Measurements from ENCODE around the gene CDC42SE2. TPM values are rescaled to one million over a fixed set of nuclear protein-coding genes. Genes with fewer than 3 reads are reported as not detected.

The CDC42SE2 gene
- total and polyA plus RNA-seq, 2 of the 4 experiments (the other 2 are of a cell fraction), result 12.5 to 19.4 TPM

DNA sequence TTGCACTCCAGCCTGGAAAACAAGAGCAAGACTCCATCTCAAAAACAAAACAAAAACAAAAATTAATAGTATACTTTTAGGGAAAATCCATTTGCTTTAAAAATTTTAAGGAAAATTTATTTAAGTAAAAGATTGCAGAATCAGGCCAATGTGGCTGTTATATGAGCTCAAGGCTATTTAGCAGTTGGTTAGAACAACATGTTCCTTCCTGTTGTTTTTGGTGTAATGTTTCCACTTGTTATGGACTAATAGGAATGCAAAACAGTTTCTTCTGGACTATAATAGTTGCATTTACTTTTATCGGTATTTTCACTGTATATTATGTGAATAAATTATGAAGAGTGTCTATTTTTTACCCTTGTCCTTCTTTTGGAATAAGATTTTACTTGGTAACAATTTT is 3.0 kb upstream of the CDC42SE2 start:
- Histone ChIP-seq H2BK120ac (ENCODE audit: low read depth, low read length) (no peak overlapping the region), H3K27me3 (ENCODE audit: control insufficient read depth, insufficient read depth, low read length) (no peaks in the 10 kb centered on the region), H4K8ac (ENCODE audit: low read depth in 2 of 2, low read length in 2 of 2) (no peak overlapping the region), H3K79me1 (ENCODE audit: low read depth in 1 of 2, low read length in 2 of 2) (peaks cover 3 to 17% of the 10 kb centered on the region in 2 experiments; a peak in 2 of 4 replicates), H2AFZ (replicated peaks; ENCODE audit: low read length, poor library complexity) (no peak overlapping the region), H3K14ac (replicated peaks; ENCODE audit: low read depth, low read length) (no peak overlapping the region), H2AK5ac (ENCODE audit: low read depth, low read length) (no peak overlapping the region), H3K9ac (ENCODE audit: low read depth, low read length) (no peak overlapping the region), H2BK20ac (ENCODE audit: low read depth, low read length) (no peak overlapping the region), H3K18ac (ENCODE audit: low read depth, low read length) (no peak overlapping the region), H3K56ac (ENCODE audit: extremely low read depth, insufficient read depth, low read length) (no peak overlapping the region), H3K4me3 (ENCODE audit: insufficient read depth, low read depth, low read length) (no peak overlapping the region), H4K20me1 (ENCODE audit: insufficient read depth, low read length) (no peaks in the 10 kb centered on the region; the same call in 1 of the 2 replicates), H3K4ac (ENCODE audit: low read depth, low read length) (no peak overlapping the region), H2AK9ac (replicated peaks; ENCODE audit: low read depth, low read length, poor library complexity) (no peak overlapping the region), H3K9me3 (ENCODE audit: control insufficient read depth, insufficient read depth, low read length) (no peaks in the 10 kb centered on the region), H3K9me1 (ENCODE audit: insufficient read depth, low read length) (peaks cover 6% of the 10 kb centered on the region; the same call in 1 of the 2 replicates), H3K23ac (ENCODE audit: low read depth, low read length) (no peak overlapping the region), H3K36me3 (ENCODE audit: control insufficient read depth, insufficient read depth, low read length) (no peaks in the 10 kb centered on the region), H3K4me2 (ENCODE audit: low read depth, low read length) (no peak overlapping the region), H3K27ac (ENCODE audit: insufficient read depth, low read length) (no peak overlapping the region), H3K4me1 (ENCODE audit: control insufficient read depth, insufficient read depth, low read length) (peaks cover 13% of the 10 kb centered on the region), H4K91ac (ENCODE audit: insufficient read depth, low read depth, low read length) (no peak overlapping the region), H4K5ac (ENCODE audit: low read depth, low read length) (no peak overlapping the region), H2BK15ac (ENCODE audit: low read depth, low read length) (no peak overlapping the region), H2BK5ac (ENCODE audit: low read depth, low read length, poor library complexity, severe bottlenecking) (no peak overlapping the region)
- in situ Hi-C loops (cut with MboI; ENCODE audit: low sequenced_read_pairs), result no loop called here
- POLR2A ChIA-PET (ENCODE audit: unreplicated experiment), result no interaction called here
- intact Hi-C loops (cut with micrococcal nuclease), result no loop called here
- no peak for ATAC-seq (ENCODE audit: low read depth)
- dilution Hi-C loops (cut with HindIII; ENCODE audit: low sequenced_read_pairs, unreplicated experiment), result no loop called here
- BruUV-seq (replicated peaks), result no TSS peak
- CTCF ChIA-PET, result no interaction called here
- no peak for TF ChIP-seq NFE2L2 (IDR thresholded peaks at IDR 0.05; ENCODE audit: low read depth, low read length)
- no peak for TF ChIP-seq MAFK (IDR thresholded peaks at IDR 0.05; ENCODE audit: low read depth, low read length)
- TF ChIP-seq MAZ (IDR thresholded peaks at IDR 0.05; ENCODE audit: borderline replicate concordance, low read depth, low read length), result no peak
- no peak for TF ChIP-seq RFX5 (IDR thresholded peaks at IDR 0.05; ENCODE audit: low read depth, low read length)
- TF ChIP-seq, protein P1, sequence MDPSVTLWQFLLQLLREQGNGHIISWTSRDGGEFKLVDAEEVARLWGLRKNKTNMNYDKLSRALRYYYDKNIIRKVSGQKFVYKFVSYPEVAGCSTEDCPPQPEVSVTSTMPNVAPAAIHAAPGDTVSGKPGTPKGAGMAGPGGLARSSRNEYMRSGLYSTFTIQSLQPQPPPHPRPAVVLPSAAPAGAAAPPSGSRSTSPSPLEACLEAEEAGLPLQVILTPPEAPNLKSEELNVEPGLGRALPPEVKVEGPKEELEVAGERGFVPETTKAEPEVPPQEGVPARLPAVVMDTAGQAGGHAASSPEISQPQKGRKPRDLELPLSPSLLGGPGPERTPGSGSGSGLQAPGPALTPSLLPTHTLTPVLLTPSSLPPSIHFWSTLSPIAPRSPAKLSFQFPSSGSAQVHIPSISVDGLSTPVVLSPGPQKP (IDR thresholded peaks at IDR 0.05; ENCODE audit: borderline replicate concordance, low read depth, low read length), result no peak
- TF ChIP-seq POLR2A (IDR thresholded peaks at IDR 0.05; ENCODE audit: low read depth, low read length), result no peak
- no peak for TF ChIP-seq FOS (IDR thresholded peaks at IDR 0.05; ENCODE audit: low read depth, low read length)
- TF ChIP-seq CHD1 (IDR thresholded peaks at IDR 0.05; ENCODE audit: low read depth, low read length), result no peak
- TF ChIP-seq BHLHE40 (IDR thresholded peaks at IDR 0.05; ENCODE audit: low read depth, low read length), result no peak
- TF ChIP-seq RAD21 (IDR thresholded peaks at IDR 0.05; ENCODE audit: low read length), result no peak
- TF ChIP-seq, protein P2, sequence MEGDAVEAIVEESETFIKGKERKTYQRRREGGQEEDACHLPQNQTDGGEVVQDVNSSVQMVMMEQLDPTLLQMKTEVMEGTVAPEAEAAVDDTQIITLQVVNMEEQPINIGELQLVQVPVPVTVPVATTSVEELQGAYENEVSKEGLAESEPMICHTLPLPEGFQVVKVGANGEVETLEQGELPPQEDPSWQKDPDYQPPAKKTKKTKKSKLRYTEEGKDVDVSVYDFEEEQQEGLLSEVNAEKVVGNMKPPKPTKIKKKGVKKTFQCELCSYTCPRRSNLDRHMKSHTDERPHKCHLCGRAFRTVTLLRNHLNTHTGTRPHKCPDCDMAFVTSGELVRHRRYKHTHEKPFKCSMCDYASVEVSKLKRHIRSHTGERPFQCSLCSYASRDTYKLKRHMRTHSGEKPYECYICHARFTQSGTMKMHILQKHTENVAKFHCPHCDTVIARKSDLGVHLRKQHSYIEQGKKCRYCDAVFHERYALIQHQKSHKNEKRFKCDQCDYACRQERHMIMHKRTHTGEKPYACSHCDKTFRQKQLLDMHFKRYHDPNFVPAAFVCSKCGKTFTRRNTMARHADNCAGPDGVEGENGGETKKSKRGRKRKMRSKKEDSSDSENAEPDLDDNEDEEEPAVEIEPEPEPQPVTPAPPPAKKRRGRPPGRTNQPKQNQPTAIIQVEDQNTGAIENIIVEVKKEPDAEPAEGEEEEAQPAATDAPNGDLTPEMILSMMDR (conservative IDR thresholded peaks at IDR 0.05; ENCODE audit: low read depth, low read length), result no peak
- TF ChIP-seq, protein P3, sequence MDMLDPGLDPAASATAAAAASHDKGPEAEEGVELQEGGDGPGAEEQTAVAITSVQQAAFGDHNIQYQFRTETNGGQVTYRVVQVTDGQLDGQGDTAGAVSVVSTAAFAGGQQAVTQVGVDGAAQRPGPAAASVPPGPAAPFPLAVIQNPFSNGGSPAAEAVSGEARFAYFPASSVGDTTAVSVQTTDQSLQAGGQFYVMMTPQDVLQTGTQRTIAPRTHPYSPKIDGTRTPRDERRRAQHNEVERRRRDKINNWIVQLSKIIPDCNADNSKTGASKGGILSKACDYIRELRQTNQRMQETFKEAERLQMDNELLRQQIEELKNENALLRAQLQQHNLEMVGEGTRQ (IDR thresholded peaks at IDR 0.05; ENCODE audit: low read depth, low read length), result no peak
- TF ChIP-seq RCOR1 (IDR thresholded peaks at IDR 0.05; ENCODE audit: insufficient replicate concordance, low read length), result no peak
- TF ChIP-seq SMC3 (IDR thresholded peaks at IDR 0.05; ENCODE audit: low read depth, low read length), result no peak
- TF ChIP-seq MXI1 (IDR thresholded peaks at IDR 0.05; ENCODE audit: borderline replicate concordance, low read depth, low read length), result no peak
- TF ChIP-seq CEBPB (IDR thresholded peaks at IDR 0.05; ENCODE audit: low read depth, low read length), result no peak
- no CpG with 5 or more reads among the region's 1 CpG for WGBS, 2 experiments (ENCODE audit: extremely low coverage in 2 of 2, insufficient read length in 1 of 2)
- DNase-seq, result no peak
